Right lobe of liver (tissue), 6 donors: ENCODE data around the gene CKS2. TPM values are rescaled to one million over a fixed set of nuclear protein-coding genes. Genes with fewer than 3 reads are reported as not detected.
A peak's percentile ranks its signal among the peaks of the same experiment; 100 is the strongest.

Experiments
- ATAC-seq, 4 donors: fragments of 200-7000 bp; cut with Tn5 transposase; one replicate each; pipeline ENCODE4 v1.9.1; 2020; ENCODE audit warnings: mild to moderate bottlenecking in 4 of 4, moderate library complexity in 4 of 4
- DNase-seq, 3 donors: peaks; one replicate each; pipeline ENCODE4 v3.0.0-alpha.2; 2020
- H3K27ac ChIP-seq, 3 donors: fragments of 200-600 bp; one replicate each; pipeline ENCODE4 v1.8.0; 2022
- H3K27me3 ChIP-seq, 2 donors: fragments of 200-600 bp; one replicate each; pipeline ENCODE4 v1.8.0; 2022
- H3K36me3 ChIP-seq, 4 donors: fragments of 200-600 bp; sonication (generic) in 1 of 4; one replicate each; pipeline versions ENCODE4 v1.5.1 to v1.8.0; 2017 to 2022; ENCODE audit warnings: control low read depth in 1 of 4
- H3K4me1 ChIP-seq, 4 donors: fragments of 200-600 bp; sonication (generic) in 1 of 4; one replicate each; pipeline versions ENCODE4 v1.5.1 to v1.8.0; 2017 to 2022; ENCODE audit warnings: control low read depth in 1 of 4
- H3K4me3 ChIP-seq, 3 donors: fragments of 200-600 bp; one replicate each; pipeline ENCODE4 v1.8.0; 2022
- H3K9me3 ChIP-seq, 4 donors: fragments of 200-600 bp; sonication (generic) in 1 of 4; one replicate each; pipeline versions ENCODE4 v1.5.1 to v1.8.0; 2017 to 2022; ENCODE audit warnings: control low read depth in 1 of 4
- CTCF ChIP-seq, 4 donors: fragments of 200-600 bp in 3 of 4; fragments of 450-650 bp in 1 of 4; IDR thresholded peaks; one replicate each; pipeline versions ENCODE4 v1.5.1 to v1.8.0; 2016 to 2022; ENCODE audit warnings: antibody characterized with exemption in 4 of 4, mild to moderate bottlenecking in 2 of 4
- POLR2A ChIP-seq: fragments of 450-650 bp; IDR thresholded peaks from one replicate; pipeline ENCODE4 v1.6.1; 2017; ENCODE audit warnings: antibody characterized with exemption, mild to moderate bottlenecking
- WGBS: methylation state at CpG from one replicate; pipeline ENCODE4 v1.1.6; 2018; ENCODE audit warnings: low coverage, low lambda C conversion rate; ENCODE audit not compliant: insufficient coverage; ENCODE audit errors: missing lambda C conversion rate; 5-methylcytosine and 5-hydroxymethylcytosine counted together
- intact Hi-C, 2 donors: fragments of 100-400 bp; cut with DNase I; formaldehyde crosslinking; loops; one replicate each; pipeline versions ENCODE4 v1.11.2 to v1.14.1; 2022
- total RNA-seq, 6 experiments: library from RNA; depleted of rRNA in 2 of 6; stranded (reverse); fragments of >200 nt in 2 of 6; fragmentation: NEBNext Ultra II Directional in 3 of 6; extraction: Animal tissue kit (Norgen Biotek cat#: 25700) in 3 of 6; gene quantifications; one replicate each; pipeline versions ENCODE4 v1.1.0 to v1.2.4, GENCODE V29; 2016 to 2023
- donor health status: DM: no; HTN: yes; CAD: no.
- donor health status: DM: no; HTN: no; CAD: no.
- donor health status: DM: no; HTN: no; CAD: no.
- donor health status: DM: no; HTN: yes; CAD: no.
- donor health status: DM: no; HTN: yes; CAD: no.

CKS2 gene
- total RNA-seq, 6 experiments from 2014 or later = 4.4 to 27.2 (median 9.1) TPM

- 90% methylated on average over 3 of the region's 6 CpGs for WGBS
- H3K9me3 ChIP-seq = no peaks in the 10 kb centered on the region
- ATAC-seq (no peak), DNase-seq (no peak)
- no peak for TF ChIP-seq CTCF (IDR thresholded peaks at IDR 0.05)
- no peak for TF ChIP-seq POLR2A
- H3K27me3 ChIP-seq = no peaks in the 10 kb centered on the region
- peaks cover 0 to 28% (median 15%) of the 10 kb centered on the region in 4 donors for H3K4me1 ChIP-seq
- no peak overlapping the region for H3K4me3 ChIP-seq
- H3K36me3 ChIP-seq = peaks cover 8 to 50% (median 24%) of the 10 kb centered on the region in 4 donors
- intact Hi-C loops = no loop called here
- H3K27ac ChIP-seq = peak overlapping the region in 1 of 3 donors; percentile 69
These were observed 38.6 kb downstream of the CKS2 start for GRCh38 chr9:89349607-89350006.

GRCh38 chr9:89350988-89351557 is 40.1 kb downstream of the CKS2 start:
- ATAC-seq = peak; percentile 90 to 96 (median 92)
- no peak for TF ChIP-seq POLR2A
- no peak for TF ChIP-seq CTCF (IDR thresholded peaks at IDR 0.05)
- Histone ChIP-seq H3K9me3 (no peaks in the 10 kb centered on the region), H3K36me3 (peaks cover 8 to 59% (median 25%) of the 10 kb centered on the region in 4 donors), H3K4me3 (no peak overlapping the region), H3K4me1 (peaks cover 0 to 28% (median 15%) of the 10 kb centered on the region in 4 donors), H3K27me3 (no peaks in the 10 kb centered on the region), H3K27ac (peak overlapping the region in 2 of 3 donors; percentile 52 to 69)
- DNase-seq = peak; percentile 65 to 85 (median 80)
- intact Hi-C loops = no loop called here
- 25% methylated on average over 1 of the region's 2 CpGs for WGBS

- intact Hi-C loops = no loop called here
- ATAC-seq (peak; percentile 27 to 62 (median 54)), DNase-seq (peak in 1 of 3 donors; percentile 71)
- peak overlapping the region in 2 of 3 donors; percentile 38 to 69 for H3K27ac ChIP-seq
- no peaks in the 10 kb centered on the region for H3K9me3 ChIP-seq
- no peak for TF ChIP-seq CTCF (IDR thresholded peaks at IDR 0.05)
- no peak for TF ChIP-seq POLR2A
- 44% methylated on average over 4 of the region's 6 CpGs for WGBS
- H3K36me3 ChIP-seq = peaks cover 8 to 53% (median 25%) of the 10 kb centered on the region in 4 donors
- H3K4me1 ChIP-seq = peaks cover 0 to 30% (median 15%) of the 10 kb centered on the region in 4 donors
- H3K4me3 ChIP-seq = no peak overlapping the region
- no peaks in the 10 kb centered on the region for H3K27me3 ChIP-seq
These were observed 40.7 kb downstream of the CKS2 start for GRCh38 chr9:89351584-89352300.

- intact Hi-C loops = no loop called here
- DNase-seq (no peak), ATAC-seq (peak in 1 of 4 donors; percentile 10)
- no peak overlapping the region for H3K4me3 ChIP-seq
- 20% methylated on average over 3 of the region's 3 CpGs for WGBS
- peak overlapping the region in 2 of 3 donors; percentile 38 to 69 for H3K27ac ChIP-seq
- peaks cover 0 to 38% (median 16%) of the 10 kb centered on the region in 4 donors for H3K4me1 ChIP-seq
- no peaks in the 10 kb centered on the region for H3K9me3 ChIP-seq
- TF ChIP-seq POLR2A = no peak
- no peak for TF ChIP-seq CTCF (IDR thresholded peaks at IDR 0.05)
- no peaks in the 10 kb centered on the region for H3K27me3 ChIP-seq
- H3K36me3 ChIP-seq = peaks cover 8 to 48% (median 24%) of the 10 kb centered on the region in 4 donors
These were observed 41.5 kb downstream of the CKS2 start for GRCh38 chr9:89352451-89352850.
